ENCODE measurements around the gene ZNF600.
"Not testable (repeated sequence)": the region's sequence is repeated elsewhere in the genome, so short reads cannot be mapped to it uniquely, and the experiment has no call there.

The ZNF600 gene

GRCh38 chr19:52823676-52824075 lies 37.1 kb upstream of the ZNF600 start:
- Histone ChIP-seq H3K9me3 (ENCODE audit: insufficient read depth, low read length) (no peaks in the 10 kb centered on the region), H3K27me3 (ENCODE audit: low read length) (no peaks in the 10 kb centered on the region), H4K20me1 (ENCODE audit: low read depth, low read length) (no peaks in the 10 kb centered on the region), H3K4me3 (ENCODE audit: insufficient read depth, low read length, poor library complexity, severe bottlenecking) (no peak overlapping the region), H3K79me2 (ENCODE audit: insufficient read depth, low read length) (peaks cover 6% of the 10 kb centered on the region), H3K4me2 (ENCODE audit: low read depth, low read length, poor library complexity, severe bottlenecking) (no peak overlapping the region), H3K36me3 (ENCODE audit: low read length) (no peaks in the 10 kb centered on the region), H3K27ac (ENCODE audit: low read depth, low read length) (no peak overlapping the region), H3K9me2 (replicated peaks; ENCODE audit: insufficient read depth, low read length) (no peaks in the 10 kb centered on the region), H3F3A (ENCODE audit: insufficient read depth) (no peaks in the 10 kb centered on the region), H2AFZ (ENCODE audit: low read depth, low read length, severe bottlenecking) (no peak overlapping the region), H3K9ac (ENCODE audit: low read length) (no peak overlapping the region)
- no peak for TF ChIP-seq EZH2phosphoT487 (conservative IDR thresholded peaks at IDR 0.05; ENCODE audit: low read length)
- no peak for TF ChIP-seq CTCF (IDR thresholded peaks at IDR 0.05; ENCODE audit: insufficient read depth, low read length, poor library complexity, severe bottlenecking)

- Histone ChIP-seq H2AFZ (ENCODE audit: low read depth, low read length, severe bottlenecking) (peak within 1 kb of the TSS; percentile 74), H3K9ac (ENCODE audit: low read length) (peak within 1 kb of the TSS; percentile 94), H3K4me3 (ENCODE audit: insufficient read depth, low read length, poor library complexity, severe bottlenecking) (peak within 1 kb of the TSS; percentile 92), H3K27ac (ENCODE audit: low read depth, low read length) (0 out of 2 replicates have a peak within 1 kb of the TSS, but pooled peaks have one; percentile 29), H3K4me2 (ENCODE audit: low read depth, low read length, poor library complexity, severe bottlenecking) (peak within 1 kb of the TSS; percentile 65)
- not testable (repeated sequence) for H3F3A ChIP-seq (ENCODE audit: insufficient read depth); H3K36me3 ChIP-seq (ENCODE audit: low read length); H3K9me2 ChIP-seq (replicated peaks; ENCODE audit: insufficient read depth, low read length); H4K20me1 ChIP-seq (ENCODE audit: low read depth, low read length); H3K27me3 ChIP-seq (ENCODE audit: low read length); H3K9me3 ChIP-seq (ENCODE audit: insufficient read depth, low read length); H3K79me2 ChIP-seq (ENCODE audit: insufficient read depth, low read length)
Observed at GRCh38 chr19:52821204-52821960, 34.8 kb upstream of the ZNF600 start, which contains the start of gene ZNF28. Gene ZNF28, minus strand, starts transcription at chr19:52821633. Its CDS starts 3,675 bp downstream, at chr19:52817958.

- Histone ChIP-seq H3K27ac (ENCODE audit: low read depth, low read length) (0 out of 2 replicates have a peak overlapping the region, but pooled peaks have one; percentile 29), H3K9ac (ENCODE audit: low read length) (peak overlapping the region; percentile 94), H2AFZ (ENCODE audit: low read depth, low read length, severe bottlenecking) (peak overlapping the region; percentile 74), H3K4me2 (ENCODE audit: low read depth, low read length, poor library complexity, severe bottlenecking) (peak overlapping the region; percentile 65), H3K4me3 (ENCODE audit: insufficient read depth, low read length, poor library complexity, severe bottlenecking) (peak overlapping the region; percentile 92)
- not testable (repeated sequence) for H3K9me2 ChIP-seq (replicated peaks; ENCODE audit: insufficient read depth, low read length); H3K9me3 ChIP-seq (ENCODE audit: insufficient read depth, low read length); H3K79me2 ChIP-seq (ENCODE audit: insufficient read depth, low read length); H4K20me1 ChIP-seq (ENCODE audit: low read depth, low read length); H3F3A ChIP-seq (ENCODE audit: insufficient read depth); H3K27me3 ChIP-seq (ENCODE audit: low read length); H3K36me3 ChIP-seq (ENCODE audit: low read length)
Observed at GRCh38 chr19:52820472-52821203, 34.0 kb upstream of the ZNF600 start.

GRCh38 chr19:52809801-52810200 lies 23.2 kb upstream of the ZNF600 start:
- Histone ChIP-seq H3K79me2 (ENCODE audit: insufficient read depth, low read length) (no peaks in the 10 kb centered on the region), H2AFZ (ENCODE audit: low read depth, low read length, severe bottlenecking) (no peak overlapping the region), H3K27ac (ENCODE audit: low read depth, low read length) (no peak overlapping the region), H3K9me3 (ENCODE audit: insufficient read depth, low read length) (no peaks in the 10 kb centered on the region), H3K4me2 (ENCODE audit: low read depth, low read length, poor library complexity, severe bottlenecking) (no peak overlapping the region), H4K20me1 (ENCODE audit: low read depth, low read length) (no peaks in the 10 kb centered on the region), H3K9ac (ENCODE audit: low read length) (no peak overlapping the region), H3K9me2 (replicated peaks; ENCODE audit: insufficient read depth, low read length) (no peaks in the 10 kb centered on the region), H3K36me3 (ENCODE audit: low read length) (peaks cover 18% of the 10 kb centered on the region; the same call in 1 of the 2 replicates), H3K27me3 (ENCODE audit: low read length) (no peaks in the 10 kb centered on the region), H3K4me3 (ENCODE audit: insufficient read depth, low read length, poor library complexity, severe bottlenecking) (no peak overlapping the region), H3F3A (ENCODE audit: insufficient read depth) (no peaks in the 10 kb centered on the region)
- no peak for TF ChIP-seq CTCF (IDR thresholded peaks at IDR 0.05; ENCODE audit: insufficient read depth, low read length, poor library complexity, severe bottlenecking)
- TF ChIP-seq EZH2phosphoT487 (conservative IDR thresholded peaks at IDR 0.05; ENCODE audit: low read length): no peak

GRCh38 chr19:52799950-52800640 lies 13.5 kb upstream of the ZNF600 start:
- H3K9ac ChIP-seq (ENCODE audit: low read length); H3K79me2 ChIP-seq (ENCODE audit: insufficient read depth, low read length); H3F3A ChIP-seq (ENCODE audit: insufficient read depth); H3K9me2 ChIP-seq (replicated peaks; ENCODE audit: insufficient read depth, low read length); H3K27ac ChIP-seq (ENCODE audit: low read depth, low read length); H3K27me3 ChIP-seq (ENCODE audit: low read length); H2AFZ ChIP-seq (ENCODE audit: low read depth, low read length, severe bottlenecking); H4K20me1 ChIP-seq (ENCODE audit: low read depth, low read length); H3K4me3 ChIP-seq (ENCODE audit: insufficient read depth, low read length, poor library complexity, severe bottlenecking); H3K4me2 ChIP-seq (ENCODE audit: low read depth, low read length, poor library complexity, severe bottlenecking): not testable (repeated sequence)
- Histone ChIP-seq H3K9me3 (ENCODE audit: insufficient read depth, low read length) (peaks cover 45% of the 10 kb centered on the region), H3K36me3 (ENCODE audit: low read length) (peaks cover 66% of the 10 kb centered on the region)
